HG02981 (cell line): Measurements from ENCODE around the gene S100A12.

Experiments
- ATAC-seq: cut with Tn5 transposase; IDR thresholded peaks from one replicate; pipeline ENCODE4 v1.9.1; 2021; ENCODE audit warnings: mild to moderate bottlenecking, moderate library complexity; ENCODE audit not compliant: unreplicated experiment

S100A12 gene

DNA sequence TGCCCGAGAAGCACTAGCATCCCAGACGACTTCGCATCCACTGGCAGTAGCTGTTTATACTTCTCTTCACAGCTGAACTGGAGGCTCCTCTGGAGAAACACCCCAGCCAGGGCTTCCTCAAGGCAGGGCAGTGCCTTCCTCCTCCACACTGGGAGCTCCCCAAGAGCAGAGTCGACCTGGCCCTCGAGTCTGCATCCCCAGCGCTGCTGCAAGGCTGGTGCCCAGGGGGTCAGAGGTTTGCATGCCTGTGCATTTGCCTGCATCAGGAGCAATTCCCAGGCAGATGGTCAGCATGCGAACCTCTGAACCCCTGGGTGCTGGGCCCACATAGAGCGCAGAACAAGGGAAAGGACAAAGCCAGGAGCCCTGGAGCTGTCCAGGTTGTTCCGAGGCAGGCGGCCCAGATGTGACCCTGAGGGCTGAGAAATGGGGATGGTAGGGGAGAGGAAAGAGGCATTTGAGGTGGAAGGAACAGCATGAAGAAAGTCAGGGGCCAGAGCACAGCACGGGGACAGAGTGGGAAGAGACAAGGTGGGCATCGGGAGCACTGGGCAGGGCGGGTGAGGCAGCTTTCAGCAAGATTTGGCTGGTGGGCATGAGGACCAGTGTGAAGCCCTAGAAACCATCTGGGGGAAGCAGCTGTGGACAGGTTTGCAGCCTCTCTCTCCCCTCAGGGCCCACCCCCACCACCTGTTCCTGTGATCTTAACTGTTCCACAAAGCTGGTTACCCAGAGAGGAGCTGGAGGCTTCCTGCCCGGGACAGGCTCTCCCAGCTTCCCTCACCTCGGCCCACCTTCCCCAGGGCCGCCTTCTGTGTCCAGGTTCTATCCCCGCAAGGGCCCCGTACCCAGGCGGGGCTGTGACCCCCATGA lies 21.9 kb upstream of the S100A12 start:
- no peak for ATAC-seq

DNA sequence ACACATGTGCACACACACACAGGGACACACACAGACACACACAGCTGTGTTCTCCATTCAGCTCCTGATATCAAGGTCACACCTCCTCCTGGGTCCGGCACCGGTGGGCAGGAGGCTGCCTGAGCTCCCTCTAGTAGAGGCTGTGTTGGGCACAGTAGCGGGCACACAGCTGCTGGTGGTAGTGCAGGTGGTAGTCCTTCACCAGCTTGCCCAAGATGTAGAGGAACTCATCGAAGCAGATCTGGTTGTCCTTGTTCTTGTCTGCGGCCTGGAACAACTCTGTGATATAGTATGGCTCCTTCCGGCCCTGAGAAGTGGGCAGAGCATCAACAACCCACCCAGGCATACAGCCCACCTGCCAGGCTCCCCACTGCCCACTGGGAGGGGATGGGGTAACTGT lies 21.0 kb upstream of the S100A12 start:
- ATAC-seq, result no peak

DNA sequence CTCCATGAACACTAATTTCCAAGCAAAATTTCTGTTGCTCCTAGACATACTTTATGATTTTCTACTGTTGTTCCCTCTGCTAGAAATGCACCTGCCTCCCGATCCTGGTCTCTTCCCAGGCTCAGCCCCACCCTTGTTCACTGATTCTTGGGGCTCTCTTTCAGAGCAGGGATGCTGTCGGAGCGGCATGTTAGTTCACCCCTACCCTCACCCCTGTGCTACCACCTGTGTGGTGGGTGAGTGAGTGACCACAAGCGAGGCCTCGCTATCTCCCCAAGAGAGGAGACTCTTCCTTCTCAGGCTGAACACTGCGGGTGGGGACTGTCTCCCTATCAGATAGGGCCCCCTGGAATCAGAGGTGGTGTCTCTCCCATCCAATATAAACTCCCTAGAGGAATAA lies 20.4 kb upstream of the S100A12 start:
- ATAC-seq, result no peak

DNA sequence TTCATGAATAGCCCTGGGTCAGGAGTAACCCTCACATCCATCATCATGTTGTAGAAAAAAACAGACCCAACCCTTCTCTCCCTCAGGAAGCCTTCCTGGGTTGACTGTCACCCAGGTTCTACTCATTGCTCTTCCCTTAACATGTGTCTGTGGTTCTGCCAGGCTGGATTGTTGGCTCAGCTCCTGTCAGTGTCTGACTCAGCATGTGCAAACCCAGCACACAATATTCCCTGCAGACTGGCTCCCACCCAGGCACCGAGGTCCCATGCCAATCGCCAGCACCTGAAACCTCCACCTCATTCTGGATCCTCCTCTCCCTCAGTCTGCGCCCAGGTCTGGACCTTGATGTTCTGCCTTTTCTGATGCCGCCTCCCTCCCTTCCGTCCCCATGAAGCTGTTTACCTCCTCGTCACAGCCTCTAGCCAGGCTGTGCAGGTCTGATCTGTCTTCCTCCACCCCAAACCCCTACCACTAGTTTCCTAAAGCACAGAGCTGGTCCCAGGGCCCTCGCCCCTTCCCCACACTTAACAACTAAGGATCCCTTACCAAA lies 19.8 kb upstream of the S100A12 start:
- ATAC-seq, result no peak

DNA sequence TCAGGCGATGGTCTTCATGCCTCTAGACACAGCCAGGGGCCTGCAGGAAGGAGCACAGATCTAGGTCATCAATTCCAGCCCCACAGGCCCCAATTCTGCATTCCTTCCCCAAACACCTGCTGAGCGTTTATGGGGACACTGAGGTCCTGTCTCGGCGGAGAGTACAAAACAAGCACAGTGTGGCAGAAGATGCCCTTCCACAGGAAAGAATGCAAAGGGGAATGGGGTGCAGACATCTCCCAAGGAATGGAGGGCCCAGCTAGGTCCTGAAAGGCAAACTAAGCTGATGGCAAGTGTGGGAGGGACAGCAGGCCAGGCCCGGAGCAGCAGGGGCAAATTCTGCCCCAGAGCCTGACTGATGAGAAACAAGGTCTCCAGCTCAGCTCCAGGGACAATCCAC lies 19.0 kb upstream of the S100A12 start:
- ATAC-seq, result no peak

DNA sequence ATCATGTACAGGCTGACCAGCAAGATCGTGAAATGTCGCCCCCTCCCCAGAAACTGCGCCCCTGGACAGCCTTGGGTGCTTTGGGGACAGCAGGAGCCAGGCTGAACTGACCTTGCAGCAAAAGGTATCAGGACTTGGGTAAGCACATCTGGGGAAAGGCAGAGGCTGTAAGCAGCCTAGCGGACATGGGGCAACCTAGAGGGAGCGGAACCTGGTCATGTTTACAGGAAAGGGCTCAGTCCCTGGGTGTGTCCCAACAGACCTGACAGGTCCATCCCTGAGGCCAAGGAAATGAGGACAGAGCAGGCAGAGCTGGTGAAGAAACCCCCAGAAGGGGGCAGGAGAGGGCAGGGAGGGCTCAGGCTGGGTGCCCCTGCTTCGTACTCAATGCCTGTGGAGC lies 18.5 kb upstream of the S100A12 start:
- no peak for ATAC-seq

DNA sequence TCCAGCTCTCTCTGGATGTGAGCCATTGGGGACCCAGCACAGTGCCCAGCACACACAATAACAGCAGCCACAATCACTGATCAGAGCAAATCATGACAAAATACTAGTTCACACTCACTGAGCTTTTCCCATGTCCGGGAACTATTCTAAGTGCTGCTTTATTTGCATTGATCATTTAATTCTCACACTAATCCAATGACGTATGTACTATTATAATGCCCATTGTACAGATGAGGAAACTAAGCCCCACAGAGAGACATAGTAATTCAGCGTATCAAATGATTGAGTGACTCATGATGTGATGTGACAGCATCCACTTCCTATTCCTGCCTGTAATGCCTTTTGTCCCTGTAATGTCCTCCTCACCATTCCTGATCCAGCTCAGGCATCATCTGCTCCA lies 17.4 kb upstream of the S100A12 start:
- ATAC-seq, result no peak

DNA sequence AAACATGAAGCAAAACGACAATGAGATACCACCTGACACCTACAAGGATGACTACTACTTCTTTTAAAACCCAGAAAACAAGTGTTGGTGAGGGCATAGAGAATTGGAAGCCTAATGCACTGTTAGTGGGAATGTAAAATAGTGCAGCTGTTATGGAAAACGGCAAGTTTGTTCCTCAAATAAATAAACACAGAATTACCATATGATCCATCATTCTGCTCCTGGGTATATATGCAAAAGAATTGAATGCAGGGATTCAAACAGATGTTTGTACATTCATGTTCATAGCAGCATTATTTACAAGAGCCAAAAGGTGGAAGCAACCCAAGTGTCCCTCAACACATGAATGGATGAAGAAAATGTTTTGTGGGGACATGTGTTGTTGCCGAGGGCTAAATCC lies 16.8 kb upstream of the S100A12 start:
- ATAC-seq, result no peak

DNA sequence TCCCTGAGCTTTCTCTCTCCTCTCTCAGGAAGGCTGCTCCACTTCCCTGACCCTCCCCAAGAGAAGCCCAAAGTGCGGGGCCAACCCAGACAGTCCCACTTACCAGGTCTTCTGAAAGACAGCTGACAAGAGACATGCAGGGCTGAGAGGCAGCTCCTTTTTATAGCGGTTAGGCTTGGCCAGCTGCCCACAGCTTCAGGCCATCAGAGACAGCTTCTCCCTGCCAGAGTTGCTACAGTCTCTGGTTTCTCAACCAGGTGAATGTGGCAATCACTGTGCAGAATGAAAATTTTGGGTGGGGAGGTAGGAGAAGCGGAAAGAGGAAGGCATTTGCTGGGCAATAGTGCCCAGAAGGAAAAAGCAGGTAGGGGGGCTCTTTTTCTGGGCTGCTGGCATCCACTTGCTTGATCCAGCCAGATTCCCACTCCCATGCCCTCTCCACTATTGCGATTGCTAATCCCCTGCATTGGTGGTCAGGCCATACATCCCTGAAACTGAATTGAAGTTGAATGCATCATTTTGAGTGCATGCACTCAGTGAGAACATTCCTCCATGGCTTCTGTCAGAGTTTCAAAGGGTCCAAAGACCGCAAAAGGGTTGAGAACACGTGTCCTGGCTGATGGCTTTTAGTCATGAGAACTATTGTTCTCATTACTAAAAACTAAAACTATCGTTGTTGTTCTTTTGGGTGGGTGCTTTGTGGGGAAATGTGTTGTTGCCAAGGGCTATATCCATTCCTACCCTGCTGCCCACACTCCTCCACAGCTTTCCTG lies 15.7 kb upstream of the S100A12 start, which contains the start of gene S100A8:
Gene S100A8 (minus strand): TSS at position 136 of the 773 bp plus-strand sequence. CDS start 538 bp downstream, outside the sequence.
- ATAC-seq, result no peak

DNA sequence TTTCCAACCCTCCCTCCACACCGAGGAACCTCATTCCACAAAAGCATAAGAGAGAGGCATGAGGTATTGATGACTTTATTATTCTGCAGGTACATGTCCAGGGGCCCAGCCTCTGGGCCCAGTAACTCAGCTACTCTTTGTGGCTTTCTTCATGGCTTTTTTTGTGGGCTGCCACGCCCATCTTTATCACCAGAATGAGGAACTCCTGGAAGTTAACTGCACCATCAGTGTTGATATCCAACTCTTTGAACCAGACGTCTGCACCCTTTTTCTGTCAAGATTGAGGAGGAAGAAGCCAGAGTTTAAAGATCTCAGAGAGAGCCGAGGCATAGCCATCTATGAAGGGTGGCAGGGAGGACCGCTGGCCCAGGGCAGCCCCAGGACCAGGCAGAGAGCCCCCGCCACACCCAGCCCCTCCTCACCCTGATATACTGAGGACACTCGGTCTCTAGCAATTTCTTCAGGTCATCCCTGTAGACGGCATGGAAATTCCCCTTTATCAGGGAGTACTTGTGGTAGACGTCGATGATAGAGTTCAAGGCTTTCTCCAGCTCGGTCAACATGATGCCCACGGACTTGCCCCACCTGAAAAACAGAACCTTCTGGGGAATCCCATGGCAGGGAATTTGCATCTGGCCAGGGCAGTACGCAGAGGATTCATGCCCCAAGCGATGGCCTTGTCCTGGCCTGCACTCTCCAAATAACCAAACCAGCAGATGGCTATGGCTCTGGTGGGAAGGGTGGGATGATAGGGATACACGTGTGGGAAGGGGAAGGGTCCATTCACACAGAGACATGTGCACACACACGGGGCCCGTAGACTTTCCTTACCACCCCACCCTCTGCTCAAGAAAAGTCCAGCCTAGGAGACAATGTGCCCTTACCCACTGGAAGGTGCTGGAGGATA lies 14.8 kb upstream of the S100A12 start:
- ATAC-seq, result no peak

DNA sequence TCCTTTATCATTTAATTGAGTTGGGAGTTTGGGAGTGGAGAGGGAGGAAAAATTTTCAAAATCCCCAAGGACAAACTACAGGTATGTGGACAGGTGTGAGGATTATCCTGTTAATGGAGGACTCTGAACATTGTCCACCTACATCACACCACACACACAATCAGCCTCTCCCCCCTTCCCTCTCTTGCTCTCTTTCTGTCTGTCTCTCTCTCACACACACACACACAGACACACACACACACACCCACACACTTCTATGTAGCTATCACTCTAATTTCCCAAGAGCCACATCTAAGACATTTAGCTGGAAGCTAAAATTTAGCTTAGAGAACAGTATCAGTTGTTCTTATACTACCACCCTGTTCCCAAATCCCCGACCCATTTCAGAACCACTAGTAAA lies 14.0 kb upstream of the S100A12 start:
- ATAC-seq, result no peak

DNA sequence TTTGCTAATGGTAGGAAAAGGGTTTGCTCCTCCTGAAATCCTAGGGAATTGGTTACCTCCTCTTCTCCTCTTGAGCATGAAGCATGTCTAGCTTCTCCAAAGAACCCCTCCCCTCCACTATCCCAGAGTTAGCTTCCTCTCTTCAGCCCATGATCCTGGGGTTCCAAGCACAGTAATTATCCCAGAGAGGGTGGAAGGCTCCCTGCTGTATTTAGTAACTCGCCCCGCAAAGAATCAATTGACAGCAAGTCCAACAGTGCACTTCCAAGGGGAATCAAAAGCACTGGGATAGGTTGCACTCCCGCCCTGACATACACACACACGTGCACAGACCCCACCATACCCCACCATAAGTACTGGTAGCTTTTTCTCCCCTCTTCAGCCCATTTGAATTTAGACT lies 12.4 kb upstream of the S100A12 start:
- ATAC-seq, result no peak

DNA sequence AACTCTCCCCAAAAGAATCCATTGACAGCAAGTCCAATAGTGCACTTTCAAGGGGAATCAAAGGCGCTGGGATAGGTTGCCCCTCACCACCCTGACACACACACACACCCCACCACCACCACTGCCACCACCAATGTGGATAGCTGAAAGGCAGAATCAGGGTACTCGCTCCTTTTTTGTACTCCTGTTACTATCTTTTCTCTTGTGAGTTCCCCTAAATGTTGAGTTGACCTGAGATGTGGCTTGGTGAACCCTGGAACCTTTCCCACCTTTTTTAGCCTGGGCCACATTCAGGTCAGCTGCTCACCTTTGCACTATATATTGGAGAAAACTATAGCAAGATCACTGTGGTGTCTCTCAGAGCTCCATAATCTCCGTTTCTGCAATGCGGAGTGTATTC lies 11.6 kb upstream of the S100A12 start:
- ATAC-seq, result no peak

DNA sequence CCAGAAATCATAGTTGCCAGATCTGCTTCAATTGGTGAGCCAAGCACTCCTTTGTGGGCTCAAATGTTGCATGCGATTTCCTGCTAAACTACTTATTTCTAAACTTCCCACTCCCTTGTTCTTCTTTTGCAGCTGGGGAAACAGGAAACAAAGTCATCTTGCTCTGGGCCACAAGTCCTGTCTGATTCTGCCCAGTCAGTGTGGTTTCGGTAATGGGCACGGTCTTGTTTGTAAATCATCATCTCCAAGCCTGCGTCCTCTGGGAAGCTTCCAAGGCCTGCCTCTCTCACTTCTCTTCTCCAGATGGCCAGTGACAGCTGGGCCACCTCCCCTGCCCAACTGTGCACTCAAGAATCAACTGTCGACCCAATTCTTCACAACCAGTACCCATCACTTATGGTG lies 11.1 kb upstream of the S100A12 start:
- no peak for ATAC-seq

DNA sequence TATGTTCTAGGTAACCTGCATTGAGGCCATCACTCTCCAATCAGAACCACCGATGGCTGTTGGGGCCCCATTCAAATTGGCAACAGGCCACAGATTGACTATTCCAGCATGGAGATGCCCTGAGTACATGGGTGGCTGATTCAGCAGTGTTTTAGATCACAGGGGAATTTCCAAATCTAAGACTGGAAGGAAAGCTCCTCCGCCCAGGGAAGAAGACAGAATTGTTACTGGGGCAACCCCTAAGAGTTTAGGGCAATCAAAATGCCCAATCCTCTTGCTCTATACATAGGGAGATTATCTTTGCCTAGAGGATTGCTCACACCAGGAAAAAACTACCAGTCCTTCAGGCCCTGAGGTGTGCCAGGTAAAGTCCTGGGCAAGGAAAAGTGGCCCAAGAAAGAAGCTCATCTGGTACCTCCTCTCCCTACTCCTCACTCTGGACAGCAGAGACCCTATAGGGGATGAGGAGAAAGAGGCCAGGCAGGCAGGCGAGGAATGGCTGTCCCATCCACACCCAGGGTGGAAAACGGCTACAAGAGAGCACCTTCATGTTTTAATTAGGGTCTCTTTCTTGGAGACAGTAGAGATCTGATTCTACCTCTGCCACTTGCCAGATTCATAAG lies 9.6 kb upstream of the S100A12 start:
- no peak for ATAC-seq

DNA sequence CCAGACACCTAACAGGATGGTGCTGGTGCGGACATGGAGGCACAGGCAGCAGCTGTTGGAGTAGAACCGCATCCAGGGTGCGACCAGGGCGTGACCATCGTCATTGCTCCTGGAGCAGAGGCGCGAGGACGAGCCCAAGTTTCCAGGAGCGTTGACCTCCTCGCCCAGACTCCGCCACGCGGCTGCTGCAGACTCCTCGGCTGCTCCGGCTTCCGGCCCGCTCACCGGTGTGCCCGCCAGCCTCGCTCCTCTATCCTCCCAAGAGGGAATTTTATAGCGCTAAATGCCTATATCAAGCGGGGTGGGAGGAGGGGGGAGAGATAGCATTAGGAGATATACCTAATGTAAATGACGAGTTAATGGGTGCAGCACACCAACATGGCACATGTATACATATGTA lies 5.3 kb upstream of the S100A12 start:
- no peak for ATAC-seq

DNA sequence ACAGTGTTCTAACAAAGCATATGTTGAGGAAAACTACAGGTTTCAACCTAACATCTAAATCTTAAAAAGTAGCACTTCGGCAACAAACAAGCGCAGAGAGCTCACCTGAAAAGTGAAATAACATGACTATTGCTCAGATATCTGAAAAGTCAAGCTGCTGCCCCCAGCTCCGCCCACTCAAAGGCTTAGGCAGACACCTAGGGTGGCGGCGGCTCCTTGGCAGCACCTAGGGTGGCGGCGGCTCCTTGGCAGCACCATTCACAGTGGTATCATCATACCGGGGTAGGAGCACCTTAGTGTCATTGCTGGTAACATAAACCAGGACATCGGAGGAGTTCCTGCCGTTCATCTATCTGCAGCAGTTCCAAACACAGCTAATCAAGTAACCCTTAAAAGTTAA lies 4.2 kb upstream of the S100A12 start:
- no peak for ATAC-seq

DNA sequence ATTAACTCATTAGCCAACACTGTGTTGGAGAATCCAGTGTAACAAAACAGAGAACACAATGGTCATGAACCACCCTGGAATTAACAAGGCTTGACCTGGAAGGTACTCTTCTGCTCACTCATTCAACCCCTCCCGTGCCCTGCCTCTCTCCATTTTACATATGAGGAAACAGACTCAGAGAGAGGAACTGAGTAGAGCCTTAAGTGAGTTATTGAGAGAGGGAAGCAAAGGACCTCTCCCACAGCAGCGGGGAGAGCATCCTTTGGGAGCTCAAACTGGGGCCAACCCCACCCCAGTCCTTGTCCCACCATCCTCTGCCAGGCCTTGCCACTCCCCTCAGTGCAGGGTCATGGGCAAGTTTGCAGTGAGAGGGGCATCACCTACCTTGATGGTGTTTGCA lies 1.4 kb downstream of the S100A12 start:
- no peak for ATAC-seq

DNA sequence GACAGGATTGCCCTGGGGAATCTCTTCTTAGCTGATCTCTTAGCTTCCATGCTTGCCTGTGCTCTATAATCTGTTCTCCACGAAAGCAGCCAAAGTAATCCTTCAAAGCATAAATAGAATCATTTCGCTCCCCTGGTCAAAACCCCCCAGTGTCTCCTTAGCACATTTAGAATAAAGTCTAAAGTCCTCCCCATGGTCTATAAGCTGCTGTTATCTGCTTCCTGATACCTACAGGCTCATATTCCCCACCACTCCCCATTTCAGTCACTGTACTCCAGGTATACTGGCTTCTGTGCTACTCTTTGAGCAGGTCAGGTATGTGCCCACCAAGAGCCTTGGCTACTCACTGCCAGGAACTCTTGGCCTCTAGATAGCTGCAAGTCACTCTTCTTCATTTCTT lies 2.9 kb downstream of the S100A12 start:
- ATAC-seq, result no peak

DNA sequence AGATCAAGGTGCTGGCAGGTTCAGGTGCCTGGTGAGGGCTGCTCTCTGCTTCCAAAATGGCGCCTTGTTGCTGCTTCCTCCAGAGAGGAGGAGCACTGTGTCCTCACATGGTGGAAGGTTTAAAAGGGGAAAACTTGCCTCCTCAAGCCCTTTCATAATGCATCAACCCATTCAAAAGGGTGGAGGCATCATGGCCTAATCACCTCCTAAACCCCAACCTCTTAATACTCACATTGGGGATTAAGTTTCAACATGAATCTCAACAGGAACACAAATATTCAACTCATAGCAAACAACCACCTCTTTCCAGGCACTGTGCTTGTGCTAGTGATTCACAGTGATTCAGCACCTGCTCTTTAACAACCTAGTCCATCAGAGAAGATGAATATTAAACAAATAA lies 4.2 kb downstream of the S100A12 start:
- ATAC-seq, result no peak
